ENCODE measurements around the gene SLC13A1.

Gene SLC13A1

GRCh38 chr7:123210986-123211385 lies 11.2 kb upstream of the SLC13A1 start:
- H3K36me3 ChIP-seq (ENCODE audit: control insufficient read depth in 2 of 2, insufficient read depth in 1 of 2, low read length in 2 of 2): no peaks in the 10 kb centered on the region
- TF ChIP-seq ZBTB6 (tag by site-specific recombination; IDR thresholded peaks at IDR 0.05) (no peak), ZNF623 (tag by site-specific recombination; IDR thresholded peaks at IDR 0.05) (no peak), TRIM28 (IDR thresholded peaks at IDR 0.05; ENCODE audit: borderline replicate concordance, low read length) (no peak), HOXC10 (CRISPR knock-in tag; IDR thresholded peaks at IDR 0.05) (no peak), SALL2 (tag by site-specific recombination; IDR thresholded peaks at IDR 0.05; ENCODE audit: borderline replicate concordance) (no peak), ZNF140 (tag by site-specific recombination; IDR thresholded peaks at IDR 0.05) (no peak), INSM2 (tag by site-specific recombination; IDR thresholded peaks at IDR 0.05) (no peak), ZNF513 (tag by site-specific recombination; IDR thresholded peaks at IDR 0.05) (no peak), BCL11B (tag by site-specific recombination; IDR thresholded peaks at IDR 0.05; ENCODE audit: low read depth) (no peak), ZNF223 (tag by site-specific recombination; IDR thresholded peaks at IDR 0.05) (no peak), GLIS1 (tag by site-specific recombination; IDR thresholded peaks at IDR 0.05) (no peak), ZNF184 (tag by site-specific recombination; IDR thresholded peaks at IDR 0.05) (no peak)
- POLR2A ChIA-PET: no interaction called here
- H3K9me3 ChIP-seq (ENCODE audit: control insufficient read depth, insufficient read depth, low read depth, low read length): no peaks in the 10 kb centered on the region
- no peaks in the 10 kb centered on the region for H3K4me1 ChIP-seq (ENCODE audit: control insufficient read depth, insufficient read depth, low read length)
- H3K4me3 ChIP-seq (ENCODE audit: low read depth, low read length): no peak overlapping the region
- CTCF ChIA-PET: interaction anchor here (0.7 to 2.7 kb wide), 3 partner anchors 11 to 156 kb away, joined by 3 to 11 read pairs (median 4); no protein-coding TSS in a partner anchor
- no peak overlapping the region for H3K27ac ChIP-seq (ENCODE audit: extremely low read depth, low read depth, low read length)

GRCh38 chr7:123209786-123210185 lies 10.0 kb upstream of the SLC13A1 start:
- Histone ChIP-seq H3K9me3 (ENCODE audit: control insufficient read depth, insufficient read depth, low read depth, low read length) (no peaks in the 10 kb centered on the region), H3K4me1 (ENCODE audit: control insufficient read depth, insufficient read depth, low read length) (no peaks in the 10 kb centered on the region), H3K27ac (ENCODE audit: extremely low read depth, low read depth, low read length) (no peak overlapping the region), H3K36me3 (ENCODE audit: control insufficient read depth in 2 of 2, insufficient read depth in 1 of 2, low read length in 2 of 2) (no peaks in the 10 kb centered on the region), H3K4me3 (ENCODE audit: low read depth, low read length) (no peak overlapping the region)
- ChIA-PET CTCF (interaction anchor here (0.5 to 2.7 kb wide), 7 partner anchors 11 to 1637 kb away, joined by 3 to 11 read pairs (median 3); no protein-coding TSS in a partner anchor), POLR2A (no interaction called here)
- TF ChIP-seq ZNF560 (tag by site-specific recombination; IDR thresholded peaks at IDR 0.05; ENCODE audit: borderline replicate concordance) (no peak), OVOL3 (tag by site-specific recombination; IDR thresholded peaks at IDR 0.05) (no peak), ZNF529 (tag by site-specific recombination; IDR thresholded peaks at IDR 0.05; ENCODE audit: insufficient replicate concordance) (no peak), ZNF561 (tag by site-specific recombination; IDR thresholded peaks at IDR 0.05; ENCODE audit: borderline replicate concordance) (no peak), ZNF362 (tag by site-specific recombination; IDR thresholded peaks at IDR 0.05) (no peak), GLIS1 (tag by site-specific recombination; IDR thresholded peaks at IDR 0.05) (no peak), CTCF (tag by site-specific recombination; IDR thresholded peaks at IDR 0.05) (no peak), ZNF274 (IDR thresholded peaks at IDR 0.05; ENCODE audit: low read length) (no peak), ZNF274 (tag by site-specific recombination; IDR thresholded peaks at IDR 0.05; ENCODE audit: borderline replicate concordance) (no peak), ZBTB10 (tag by site-specific recombination; IDR thresholded peaks at IDR 0.05) (no peak), ZNF335 (tag by site-specific recombination; conservative IDR thresholded peaks at IDR 0.05) (no peak), ZNF132 (tag by site-specific recombination; IDR thresholded peaks at IDR 0.05; ENCODE audit: borderline replicate concordance) (no peak), ZNF221 (tag by site-specific recombination; IDR thresholded peaks at IDR 0.05; ENCODE audit: borderline replicate concordance) (no peak), ZNF292 (tag by site-specific recombination; IDR thresholded peaks at IDR 0.05; ENCODE audit: borderline replicate concordance, low read depth) (no peak)
